Neural cell (in vitro differentiated cells): ENCODE data around the gene DNAJC6. TPM values are rescaled to one million over a fixed set of nuclear protein-coding genes. Genes with fewer than 3 reads are reported as not detected.

Experiments
- H2AFZ ChIP-seq: fragments of 200-600, 300-800 bp; sonication (generic), shearing (Covaris generic); 2 replicates; pipeline ENCODE4 v1.6.0; 2014; ENCODE audit warnings: low read depth, mild to moderate bottlenecking, antibody characterized with exemption, low read length, moderate library complexity
- H3F3A ChIP-seq: fragments of 200-600 bp; shearing (Covaris generic); 2 replicates; pipeline ENCODE4 v1.6.1; 2016; ENCODE audit warnings: mild to moderate bottlenecking, moderate library complexity, mixed read lengths, antibody characterized with exemption, low read length; ENCODE audit not compliant: insufficient read depth, poor library complexity, severe bottlenecking
- H3K27ac ChIP-seq: fragments of 200-600, 300-800 bp; sonication (generic), shearing (Covaris generic); 2 replicates; pipeline ENCODE4 v1.5.1; 2014; ENCODE audit warnings: mild to moderate bottlenecking, low read length, moderate library complexity
- H3K27me3 ChIP-seq: fragments of 300-800, 200-600 bp; sonication (generic), shearing (Covaris generic); 2 replicates; pipeline ENCODE4 v1.6.0; 2014; ENCODE audit warnings: mild to moderate bottlenecking, low read depth, low read length, moderate library complexity; ENCODE audit not compliant: insufficient read depth
- H3K36me3 ChIP-seq: fragments of 300-800, 200-600 bp; sonication (generic), shearing (Covaris generic); 2 replicates; pipeline ENCODE4 v1.5.1; 2014; ENCODE audit warnings: mild to moderate bottlenecking, antibody characterized with exemption, low read length, moderate library complexity; ENCODE audit not compliant: insufficient read depth
- H3K4me2 ChIP-seq: fragments of 300-800, 200-600 bp; sonication (generic), shearing (Covaris generic); 2 replicates; pipeline ENCODE4 v1.6.0; 2014; ENCODE audit warnings: mild to moderate bottlenecking, low read length
- H3K4me3 ChIP-seq: fragments of 300-800, 200-600 bp; sonication (generic), shearing (Covaris generic); 2 replicates; pipeline ENCODE4 v1.5.1; 2014; ENCODE audit warnings: mild to moderate bottlenecking, low read length, moderate library complexity
- H3K79me2 ChIP-seq: fragments of 200-600 bp; shearing (Covaris generic); replicated peaks from 2 replicates; pipeline ENCODE4 v1.6.0; 2014; ENCODE audit warnings: mild to moderate bottlenecking, low read length, moderate library complexity; ENCODE audit not compliant: insufficient read depth
- H3K9ac ChIP-seq: fragments of 300-800, 200-600 bp; sonication (generic), shearing (Covaris generic); 2 replicates; pipeline ENCODE4 v1.6.1; 2016; ENCODE audit warnings: mild to moderate bottlenecking, low read length, mixed read lengths
- H3K9me2 ChIP-seq: fragments of 200-600 bp; shearing (Covaris generic); 2 replicates; pipeline ENCODE4 v1.6.1; 2016; ENCODE audit warnings: mild to moderate bottlenecking, low read length, mixed read lengths; ENCODE audit not compliant: insufficient read depth
- H3K9me3 ChIP-seq: fragments of 200-600, 300-800 bp; sonication (generic), shearing (Covaris generic); 2 replicates; pipeline ENCODE4 v1.6.1; 2016; ENCODE audit warnings: mild to moderate bottlenecking, mixed run types, low read length, moderate library complexity, mixed read lengths
- H4K20me1 ChIP-seq: fragments of 200-600 bp; shearing (Covaris generic); 2 replicates; pipeline ENCODE4 v1.6.1; 2016; ENCODE audit warnings: mild to moderate bottlenecking, mixed run types; ENCODE audit not compliant: insufficient read depth
- CTCF ChIP-seq: fragments of 450-650 bp; IDR thresholded peaks from 2 replicates; pipeline ENCODE4 v1.5.1; 2014; ENCODE audit warnings: antibody characterized with exemption, mild to moderate bottlenecking, moderate library complexity; ENCODE audit not compliant: poor library complexity, severe bottlenecking
- EP300 ChIP-seq: fragments of 450-650 bp; conservative IDR thresholded peaks from 2 replicates; pipeline ENCODE4 v1.6.1; 2014; ENCODE audit warnings: antibody characterized with exemption, mild to moderate bottlenecking, moderate library complexity; ENCODE audit not compliant: poor library complexity, severe bottlenecking
- EZH2 ChIP-seq: fragments of 200-600, 300-800 bp; shearing (Covaris generic), sonication (generic); IDR thresholded peaks from 2 replicates; pipeline ENCODE4 v1.6.1; 2014; ENCODE audit warnings: antibody characterized with exemption, low read length, borderline replicate concordance, mild to moderate bottlenecking; ENCODE audit not compliant: insufficient read depth, poor library complexity, severe bottlenecking
- MXI1 ChIP-seq: fragments of 450-650 bp; conservative IDR thresholded peaks from 2 replicates; pipeline ENCODE4 v1.6.1; 2014; ENCODE audit warnings: antibody characterized with exemption, mild to moderate bottlenecking; ENCODE audit not compliant: poor library complexity, severe bottlenecking
- POLR2AphosphoS5 ChIP-seq: IDR thresholded peaks from 2 replicates; pipeline ENCODE4 v1.6.1; 2012
- RAD21 ChIP-seq: fragments of 450-650 bp; conservative IDR thresholded peaks from 2 replicates; pipeline ENCODE4 v1.6.1; 2014; ENCODE audit warnings: antibody characterized with exemption, mild to moderate bottlenecking, moderate library complexity
- REST ChIP-seq: IDR thresholded peaks from 2 replicates; pipeline ENCODE4 v1.6.1; 2012; ENCODE audit warnings: borderline replicate concordance
- TAF1 ChIP-seq: IDR thresholded peaks from 2 replicates; pipeline ENCODE4 v1.6.1; 2012; ENCODE audit warnings: low read depth
- polyA plus RNA-seq: library from polyadenylated mRNA; depleted of rRNA; stranded (reverse); fragments of >200 nt; gene quantifications from 2 replicates; pipeline ENCODE4 v1.2.3, GENCODE V29; 2014

DNAJC6 gene
- polyA plus RNA-seq, 1 donor from 2014 or later = 47.1 TPM

GRCh38 chr1:65279070-65279779 is 30.1 kb upstream of the DNAJC6 start:
- Histone ChIP-seq H3F3A (no peaks in the 10 kb centered on the region), H3K27ac (no peak overlapping the region), H3K4me2 (no peak overlapping the region), H2AFZ (no peak overlapping the region), H3K4me3 (no peak overlapping the region), H3K27me3 (no peaks in the 10 kb centered on the region), H4K20me1 (no peaks in the 10 kb centered on the region), H3K9me2 (no peaks in the 10 kb centered on the region), H3K36me3 (no peaks in the 10 kb centered on the region), H3K9ac (no peak overlapping the region), H3K9me3 (no peaks in the 10 kb centered on the region), H3K79me2 (no peaks in the 10 kb centered on the region)
- TF ChIP-seq CTCF (no peak), EZH2 (no peak), REST (no peak), MXI1 (no peak), POLR2AphosphoS5 (no peak), EP300 (no peak)

- no peaks in the 10 kb centered on the region for H3K27me3 ChIP-seq
- no peak for TF ChIP-seq RAD21
- no peak for TF ChIP-seq REST
- no peak for TF ChIP-seq TAF1
- TF ChIP-seq EP300 = no peak
- no peak for TF ChIP-seq MXI1
- TF ChIP-seq POLR2AphosphoS5 = no peak
- no peak overlapping the region for H3K9ac ChIP-seq
- no peaks in the 10 kb centered on the region for H3F3A ChIP-seq
- H3K4me2 ChIP-seq = no peak overlapping the region
- no peak overlapping the region for H3K4me3 ChIP-seq
- no peaks in the 10 kb centered on the region for H3K9me3 ChIP-seq
- no peaks in the 10 kb centered on the region for H3K79me2 ChIP-seq
- H2AFZ ChIP-seq = no peak overlapping the region
- H3K9me2 ChIP-seq = no peaks in the 10 kb centered on the region
- H3K27ac ChIP-seq = no peak overlapping the region
- H4K20me1 ChIP-seq = no peaks in the 10 kb centered on the region
- H3K36me3 ChIP-seq = no peaks in the 10 kb centered on the region
Observed at GRCh38 chr1:65281846-65282245, 27.5 kb upstream of the DNAJC6 start.
